Measurements from ENCODE around the gene MAS1L. TPM values are rescaled to one million over a fixed set of nuclear protein-coding genes. Genes with fewer than 3 reads are reported as not detected.
"Not testable (repeated sequence)": the region's sequence is repeated elsewhere in the genome, so short reads cannot be mapped to it uniquely, and the experiment has no call there.

Gene MAS1L
- total RNA-seq, 6 experiments from 2014 or later: not detected

DNA sequence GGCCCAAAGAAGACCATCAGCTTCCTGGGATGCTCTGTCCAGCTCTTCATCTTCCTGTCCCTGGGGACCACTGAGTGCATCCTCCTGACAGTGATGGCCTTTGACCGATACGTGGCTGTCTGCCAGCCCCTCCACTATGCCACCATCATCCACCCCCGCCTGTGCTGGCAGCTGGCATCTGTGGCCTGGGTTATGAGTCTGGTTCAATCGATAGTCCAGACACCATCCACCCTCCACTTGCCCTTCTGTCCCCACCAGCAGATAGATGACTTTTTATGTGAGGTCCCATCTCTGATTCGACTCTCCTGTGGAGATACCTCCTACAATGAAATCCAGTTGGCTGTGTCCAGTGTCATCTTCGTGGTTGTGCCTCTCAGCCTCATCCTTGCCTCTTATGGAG, 25.7 kb downstream of the MAS1L start:
- Mint-ChIP-seq H3K9me3 (peaks cover 28% of the 10 kb centered on the region), H3K27ac (no peak overlapping the region), H3K27me3 (ENCODE audit: insufficient read depth) (no peaks in the 10 kb centered on the region), H3K36me3 (ENCODE audit: low read depth) (peaks cover 5% of the 10 kb centered on the region; the same call in 1 of the 2 replicates), H3K4me3 (no peak overlapping the region), H3K4me1 (ENCODE audit: low read depth) (no peaks in the 10 kb centered on the region)
- DNase-seq: no peak
- TF ChIP-seq, protein P1, sequence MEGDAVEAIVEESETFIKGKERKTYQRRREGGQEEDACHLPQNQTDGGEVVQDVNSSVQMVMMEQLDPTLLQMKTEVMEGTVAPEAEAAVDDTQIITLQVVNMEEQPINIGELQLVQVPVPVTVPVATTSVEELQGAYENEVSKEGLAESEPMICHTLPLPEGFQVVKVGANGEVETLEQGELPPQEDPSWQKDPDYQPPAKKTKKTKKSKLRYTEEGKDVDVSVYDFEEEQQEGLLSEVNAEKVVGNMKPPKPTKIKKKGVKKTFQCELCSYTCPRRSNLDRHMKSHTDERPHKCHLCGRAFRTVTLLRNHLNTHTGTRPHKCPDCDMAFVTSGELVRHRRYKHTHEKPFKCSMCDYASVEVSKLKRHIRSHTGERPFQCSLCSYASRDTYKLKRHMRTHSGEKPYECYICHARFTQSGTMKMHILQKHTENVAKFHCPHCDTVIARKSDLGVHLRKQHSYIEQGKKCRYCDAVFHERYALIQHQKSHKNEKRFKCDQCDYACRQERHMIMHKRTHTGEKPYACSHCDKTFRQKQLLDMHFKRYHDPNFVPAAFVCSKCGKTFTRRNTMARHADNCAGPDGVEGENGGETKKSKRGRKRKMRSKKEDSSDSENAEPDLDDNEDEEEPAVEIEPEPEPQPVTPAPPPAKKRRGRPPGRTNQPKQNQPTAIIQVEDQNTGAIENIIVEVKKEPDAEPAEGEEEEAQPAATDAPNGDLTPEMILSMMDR (IDR thresholded peaks at IDR 0.05): no peak

DNA sequence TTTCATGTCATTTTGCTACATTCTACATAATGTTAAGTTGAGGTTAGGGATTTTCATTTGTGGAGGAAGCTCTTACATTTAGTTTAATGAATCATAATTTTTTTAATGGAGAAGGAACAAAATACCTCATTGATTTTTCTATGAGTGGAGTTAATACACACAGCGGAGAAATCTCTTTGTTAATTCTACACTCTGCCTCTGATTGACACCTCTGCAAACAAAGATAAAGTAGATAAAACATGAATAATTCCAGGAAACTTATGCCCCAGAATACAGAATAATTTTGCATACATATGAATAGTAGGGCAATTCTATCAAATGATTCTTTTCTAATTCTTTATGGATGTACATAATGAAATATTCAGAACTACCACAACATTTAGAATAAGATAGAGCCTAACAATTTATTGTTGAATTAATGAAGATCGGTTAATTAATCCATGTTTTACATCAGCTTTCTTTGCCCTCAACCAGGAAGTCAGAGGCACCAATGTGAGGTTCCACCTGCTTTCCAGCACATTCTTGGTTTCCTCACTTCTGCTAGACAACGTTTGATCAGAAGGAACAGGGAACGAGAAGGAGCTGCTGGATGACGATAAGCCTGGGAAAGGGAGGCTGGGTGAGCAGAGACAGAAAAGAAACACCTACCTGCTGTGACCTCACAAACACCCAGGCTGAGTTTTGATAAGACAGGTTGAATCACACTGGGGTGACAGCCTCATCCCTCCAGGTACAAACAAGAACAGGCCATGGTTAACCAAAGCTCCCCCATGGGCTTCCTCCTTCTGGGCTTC, 26.5 kb downstream of the MAS1L start:
- peaks cover 33% of the 10 kb centered on the region for H3K9me3 Mint-ChIP-seq
- no peak for DNase-seq
- TF ChIP-seq, protein P1 (IDR thresholded peaks at IDR 0.05): no peak
- H3K4me3 Mint-ChIP-seq: no peak overlapping the region
- H3K4me1 Mint-ChIP-seq (ENCODE audit: low read depth): no peaks in the 10 kb centered on the region
- no peak overlapping the region for H3K27ac Mint-ChIP-seq
- no peaks in the 10 kb centered on the region for H3K27me3 Mint-ChIP-seq (ENCODE audit: insufficient read depth)
- peaks cover 5% of the 10 kb centered on the region; the same call in 1 of the 2 replicates for H3K36me3 Mint-ChIP-seq (ENCODE audit: low read depth)

DNA sequence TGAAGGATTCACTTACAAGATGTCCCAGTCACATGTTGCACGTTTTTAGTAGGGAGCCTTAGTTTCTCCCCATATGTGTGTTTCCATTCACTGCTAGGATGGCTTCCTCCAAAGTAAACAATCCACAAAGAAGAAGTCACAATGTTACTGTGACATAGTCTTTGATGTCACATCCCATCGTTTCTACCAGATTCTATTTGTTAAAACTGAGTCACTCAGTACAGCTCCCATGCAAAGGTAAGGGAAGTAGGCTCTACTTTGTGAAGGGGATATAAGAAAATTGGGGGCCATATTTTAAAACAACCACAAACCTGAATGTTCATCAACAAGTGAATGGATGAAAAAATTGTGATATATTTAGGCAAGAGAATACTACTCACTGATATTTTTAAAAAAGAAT, 30.8 kb downstream of the MAS1L start, which contains the start of the genes OR11A1 and OR2H1:
OR11A1 (minus strand) TSS at position 101 of the 400 bp plus-strand sequence. CDS start 29,430 bp downstream, outside the sequence.
OR2H1 (plus strand) TSS at position 185 of the 400 bp plus-strand sequence. CDS start 4,615 bp downstream, outside the sequence.
- no peak for DNase-seq
- no peaks in the 10 kb centered on the region for H3K4me1 Mint-ChIP-seq (ENCODE audit: low read depth)
- TF ChIP-seq, protein P1 (IDR thresholded peaks at IDR 0.05): no peak
- no peak within 1 kb of the TSS for H3K4me3 Mint-ChIP-seq
- H3K36me3 Mint-ChIP-seq (ENCODE audit: low read depth): 0 out of 2 replicates have a peak, but pooled peaks cover under 1% of the 10 kb centered on the region
- peaks cover 23% of the 10 kb centered on the region for H3K9me3 Mint-ChIP-seq
- H3K27ac Mint-ChIP-seq: no peak within 1 kb of the TSS
- H3K27me3 Mint-ChIP-seq (ENCODE audit: insufficient read depth): no peaks in the 10 kb centered on the region

DNA sequence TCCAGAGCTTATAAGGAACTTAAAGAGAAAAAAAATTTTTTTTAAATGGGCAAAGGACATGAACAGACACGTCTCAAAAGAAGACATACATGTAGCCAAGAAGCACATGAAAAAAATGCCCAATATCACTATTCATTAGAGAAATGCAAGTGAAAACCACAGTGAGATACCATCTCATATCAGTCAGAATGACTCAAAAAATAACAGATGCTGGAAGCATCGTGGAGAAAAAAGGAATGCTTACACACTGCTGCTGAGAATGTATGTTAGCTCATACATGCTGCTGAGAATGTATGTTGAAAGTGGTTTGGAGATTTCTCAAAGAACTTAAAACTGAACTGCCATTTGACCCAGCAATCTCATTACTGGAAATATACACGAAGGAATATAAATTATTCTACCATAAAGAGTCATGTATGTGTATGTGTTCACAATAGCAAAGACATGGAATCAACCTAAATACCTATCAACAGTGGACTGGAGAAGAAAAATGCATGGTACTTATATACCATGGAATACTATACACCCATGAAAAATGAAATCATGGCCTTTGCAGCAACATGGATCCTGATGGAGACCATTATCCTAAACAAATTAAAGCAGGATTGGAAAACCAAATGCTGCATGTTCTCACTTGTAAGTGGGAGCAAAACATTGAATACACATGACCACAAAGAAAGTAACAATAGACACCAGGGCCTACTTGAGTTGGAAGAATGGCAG, 36.1 kb downstream of the MAS1L start:
- H3K4me1 Mint-ChIP-seq (ENCODE audit: low read depth): no peaks in the 10 kb centered on the region
- TF ChIP-seq, protein P1 (IDR thresholded peaks at IDR 0.05): no peak
- H3K27ac Mint-ChIP-seq: no peak overlapping the region
- peak; percentile 15 for DNase-seq
- H3K36me3 Mint-ChIP-seq (ENCODE audit: low read depth): no peaks in the 10 kb centered on the region
- no peaks in the 10 kb centered on the region for H3K27me3 Mint-ChIP-seq (ENCODE audit: insufficient read depth)
- H3K9me3 Mint-ChIP-seq: peaks cover 14% of the 10 kb centered on the region
- no peak overlapping the region for H3K4me3 Mint-ChIP-seq

DNA sequence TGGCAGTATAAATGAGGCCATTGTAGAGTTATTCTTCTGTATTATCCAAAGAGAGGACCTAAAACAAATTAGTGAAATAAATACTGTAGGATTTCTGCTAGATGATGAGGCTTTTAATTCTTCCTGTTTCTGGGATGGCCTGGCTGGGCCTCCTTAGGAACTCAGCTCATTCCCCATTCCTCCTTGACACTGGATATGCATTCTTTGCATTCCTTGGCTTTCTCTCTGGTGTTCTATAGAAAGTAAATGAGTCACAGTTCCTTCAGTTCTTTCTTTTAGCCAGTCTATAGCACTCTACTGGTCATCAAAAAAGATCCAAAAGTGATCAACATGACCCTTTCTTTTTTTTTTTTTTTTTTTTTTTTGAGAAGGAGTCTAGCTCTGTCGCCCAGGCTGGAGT, 40.1 kb downstream of the MAS1L start:
- H3K4me1 Mint-ChIP-seq (ENCODE audit: low read depth): no peaks in the 10 kb centered on the region
- H3K4me3 Mint-ChIP-seq: no peak overlapping the region
- no peak for DNase-seq
- no peaks in the 10 kb centered on the region for H3K36me3 Mint-ChIP-seq (ENCODE audit: low read depth)
- H3K9me3 Mint-ChIP-seq: peaks cover 46% of the 10 kb centered on the region
- H3K27me3 Mint-ChIP-seq (ENCODE audit: insufficient read depth): no peaks in the 10 kb centered on the region; the same call in 1 of the 2 replicates
- TF ChIP-seq, protein P1 (IDR thresholded peaks at IDR 0.05): no peak
- no peak overlapping the region for H3K27ac Mint-ChIP-seq

DNA sequence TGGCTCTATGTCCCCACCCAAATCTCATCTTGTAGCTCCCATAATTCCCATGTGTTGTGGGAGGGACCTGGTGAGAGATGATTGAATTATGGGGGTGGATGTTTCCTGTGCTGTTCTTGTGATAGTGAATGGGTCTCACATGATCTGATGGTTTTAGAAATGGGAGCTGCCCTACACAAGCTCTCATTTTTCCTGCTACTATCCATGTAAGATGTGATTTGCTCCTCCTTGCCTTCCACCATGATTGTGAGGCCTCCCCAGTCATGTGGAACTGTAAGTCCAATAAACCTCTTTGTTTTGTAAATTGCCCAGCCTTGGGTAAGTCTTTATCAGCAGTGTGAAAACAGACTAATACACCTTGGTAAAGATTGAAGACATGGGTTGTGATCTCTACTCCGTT, 43.7 kb downstream of the MAS1L start:
- H3K36me3 Mint-ChIP-seq (ENCODE audit: low read depth); H3K27me3 Mint-ChIP-seq (ENCODE audit: insufficient read depth); DNase-seq; H3K4me3 Mint-ChIP-seq; H3K27ac Mint-ChIP-seq; H3K4me1 Mint-ChIP-seq (ENCODE audit: low read depth): not testable (repeated sequence)
- H3K9me3 Mint-ChIP-seq: peaks cover 60% of the 10 kb centered on the region
